H1 (cell line): ENCODE results near the gene GOLGA2. TPM values are rescaled to one million over a fixed set of nuclear protein-coding genes. Genes with fewer than 3 reads are reported as not detected.

Source experiments
- PHF8 ChIP-seq: fragments of 200-600 bp; sonication (generic); conservative IDR thresholded peaks from 2 replicates; pipeline ENCODE4 v1.7.1; 2012; ENCODE audit warnings: low read depth, mild to moderate bottlenecking, inconsistent platforms, low read length, moderate library complexity
- SAP30 ChIP-seq: fragments of 300-600 bp; sonication (generic); IDR thresholded peaks from 2 replicates; pipeline ENCODE4 v1.7.1; 2012; ENCODE audit warnings: low read length, moderate library complexity, mild to moderate bottlenecking, inconsistent platforms; ENCODE audit not compliant: insufficient read depth, insufficient replicate concordance
- TBP ChIP-seq: IDR thresholded peaks from 2 replicates; pipeline ENCODE4 v1.6.1; 2011; ENCODE audit warnings: low read depth, low read length, improper control_type of control experiment
- polyA plus RNA-seq, 7 experiments: library from polyadenylated mRNA; depleted of rRNA in 3 of 7; stranded (reverse) in 5 of 7; unstranded in 2 of 7; fragments of >200 nt in 5 of 7; fragments of 200-250 nt in 2 of 7; gene quantifications; 1 replicate in 5 of 7; 2 replicates in 1 of 7; 4 replicates in 1 of 7; pipeline versions ENCODE4 v1.2.1 to v1.2.3, GENCODE V29; 2011 to 2013; ENCODE audit warnings: missing spikeins in 2 of 7, mixed read lengths in 2 of 7
- total RNA-seq: library from RNA; stranded (reverse); fragmentation: NEBNext Ultra II Directional; extraction: Animal tissue kit (Norgen Biotek cat#: 25700); gene quantifications from 2 replicates; pipeline ENCODE4 v1.2.1, GENCODE V29; 2021
- TF ChIP-seq, protein P1 (sequence below): IDR thresholded peaks from 2 replicates; pipeline ENCODE4 v1.6.1; 2012; ENCODE audit warnings: low read length, inconsistent platforms

The GOLGA2 gene
- total and polyA plus RNA-seq, 2 of the 8 experiments (the other 6 are each of a cell fraction or from before 2014, with no cell fraction given) = 13.1 to 43.6 TPM

DNA sequence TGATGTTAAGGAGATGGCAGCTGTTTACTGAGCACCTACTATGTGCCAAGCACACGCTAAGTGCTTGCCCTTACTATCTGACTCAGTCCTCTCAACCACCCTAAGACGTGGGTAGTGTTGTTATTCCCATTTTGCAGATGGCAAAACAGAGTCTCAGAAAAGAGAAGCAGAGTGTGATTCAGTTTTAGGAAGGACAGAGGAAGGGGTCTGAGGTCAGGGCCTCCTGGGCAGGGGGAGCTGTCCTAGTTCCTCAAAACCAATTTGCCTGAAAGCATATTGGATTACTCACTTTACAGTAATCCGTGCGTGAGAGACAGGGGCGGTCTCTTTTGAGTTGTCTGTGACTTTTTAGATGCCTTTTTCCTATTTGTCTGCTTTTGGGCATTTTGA is 49.4 kb downstream of the GOLGA2 start (continued):
- TF ChIP-seq SAP30 = no peak
- TF ChIP-seq PHF8 = no peak
- TF ChIP-seq TBP = no peak
- TF ChIP-seq, protein P1, sequence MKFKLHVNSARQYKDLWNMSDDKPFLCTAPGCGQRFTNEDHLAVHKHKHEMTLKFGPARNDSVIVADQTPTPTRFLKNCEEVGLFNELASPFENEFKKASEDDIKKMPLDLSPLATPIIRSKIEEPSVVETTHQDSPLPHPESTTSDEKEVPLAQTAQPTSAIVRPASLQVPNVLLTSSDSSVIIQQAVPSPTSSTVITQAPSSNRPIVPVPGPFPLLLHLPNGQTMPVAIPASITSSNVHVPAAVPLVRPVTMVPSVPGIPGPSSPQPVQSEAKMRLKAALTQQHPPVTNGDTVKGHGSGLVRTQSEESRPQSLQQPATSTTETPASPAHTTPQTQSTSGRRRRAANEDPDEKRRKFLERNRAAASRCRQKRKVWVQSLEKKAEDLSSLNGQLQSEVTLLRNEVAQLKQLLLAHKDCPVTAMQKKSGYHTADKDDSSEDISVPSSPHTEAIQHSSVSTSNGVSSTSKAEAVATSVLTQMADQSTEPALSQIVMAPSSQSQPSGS = no peak
- TF ChIP-seq, all 59 proteins: peak for 0
